GM19455 (cell line): ENCODE measurements around the gene RGS12.

Experiments
- ATAC-seq: cut with Tn5 transposase; IDR thresholded peaks from one replicate; pipeline ENCODE4 v1.9.1; 2021; ENCODE audit not compliant: unreplicated experiment

Gene RGS12

GRCh38 chr4:3280466-3280865, 12.4 kb upstream of the RGS12 start:
- no peak for ATAC-seq

GRCh38 chr4:3283483-3283882, 9.3 kb upstream of the RGS12 start:
- ATAC-seq = no peak

- no peak for ATAC-seq
Measured at GRCh38 chr4:3283916-3284315, 8.9 kb upstream of the RGS12 start.

- ATAC-seq = no peak
Measured at GRCh38 chr4:3284734-3285557, 7.9 kb upstream of the RGS12 start.

- ATAC-seq = peak; percentile 75
Measured at GRCh38 chr4:3285558-3286334, 7.1 kb upstream of the RGS12 start.

GRCh38 chr4:3286335-3287175, 6.3 kb upstream of the RGS12 start:
- peak; percentile 28 for ATAC-seq

- no peak for ATAC-seq
Measured at GRCh38 chr4:3287271-3287971, 5.4 kb upstream of the RGS12 start.

GRCh38 chr4:3287972-3288570, 4.8 kb upstream of the RGS12 start:
- ATAC-seq = no peak

- ATAC-seq = no peak
Measured at GRCh38 chr4:3288571-3289094, 4.2 kb upstream of the RGS12 start.

GRCh38 chr4:3290476-3290875, 2.3 kb upstream of the RGS12 start:
- ATAC-seq = no peak

- no peak for ATAC-seq
Measured at GRCh38 chr4:3290889-3291321, 1.9 kb upstream of the RGS12 start.

- ATAC-seq = no peak
Measured at GRCh38 chr4:3291411-3291968, 1.3 kb upstream of the RGS12 start.

GRCh38 chr4:3291969-3292570, 751 bp upstream of the RGS12 start:
- ATAC-seq = peak; percentile 15

- no peak for ATAC-seq
Measured at GRCh38 chr4:3293401-3294391, 875 bp downstream of the RGS12 start.

GRCh38 chr4:3294401-3295241, 1.8 kb downstream of the RGS12 start:
- no peak for ATAC-seq

- no peak for ATAC-seq
Measured at GRCh38 chr4:3295837-3296624, 3.2 kb downstream of the RGS12 start.
